GM19452 (cell line): ENCODE results near the gene TCP11L2.
"Not testable (repeated sequence)": the region's sequence is repeated elsewhere in the genome, so short reads cannot be mapped to it uniquely, and the experiment has no call there.

Experiments used
- ATAC-seq: cut with Tn5 transposase; IDR thresholded peaks from one replicate; pipeline ENCODE4 v1.9.1; 2021; ENCODE audit not compliant: unreplicated experiment

Gene TCP11L2

DNA sequence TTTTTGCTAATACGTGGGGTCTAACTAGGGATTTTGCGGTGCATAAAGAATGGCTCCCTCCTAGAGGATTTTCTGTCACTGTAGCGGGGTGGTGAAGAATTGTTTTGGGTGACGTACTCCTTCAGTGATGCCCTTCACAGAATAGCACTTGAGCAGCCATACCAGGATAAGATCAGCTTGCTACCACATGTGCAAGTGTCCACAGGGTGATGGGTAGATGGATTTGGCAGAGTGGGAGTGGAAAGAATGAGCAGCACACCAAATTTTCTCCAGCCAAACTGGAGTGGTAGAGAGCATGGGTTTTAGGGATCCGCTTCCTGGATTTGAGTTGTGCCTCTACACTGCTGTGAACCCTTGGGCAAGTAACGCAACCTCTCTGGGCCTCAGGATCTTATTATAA, 2.3 kb downstream of the TCP11L2 start:
- no peak for ATAC-seq

DNA sequence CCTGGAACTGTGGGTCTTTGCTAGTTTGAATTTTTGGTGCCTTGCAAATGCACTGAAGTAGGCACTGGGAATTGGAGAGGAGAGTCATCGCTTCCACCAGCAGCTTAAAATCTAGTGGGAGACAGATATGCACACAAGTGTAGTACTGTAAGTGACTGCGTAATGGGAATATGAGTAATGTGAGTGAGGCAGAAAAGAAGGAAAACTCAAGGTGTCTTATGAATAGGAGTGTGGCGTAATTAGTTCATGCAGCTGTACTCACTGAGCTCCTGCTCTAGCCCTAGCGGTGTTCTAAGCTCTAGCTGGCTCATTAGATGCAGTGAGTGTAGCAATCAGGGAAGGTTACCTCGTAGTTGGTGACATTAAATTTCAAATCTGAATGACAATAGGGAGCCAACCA, 2.8 kb downstream of the TCP11L2 start:
- ATAC-seq = no peak

DNA sequence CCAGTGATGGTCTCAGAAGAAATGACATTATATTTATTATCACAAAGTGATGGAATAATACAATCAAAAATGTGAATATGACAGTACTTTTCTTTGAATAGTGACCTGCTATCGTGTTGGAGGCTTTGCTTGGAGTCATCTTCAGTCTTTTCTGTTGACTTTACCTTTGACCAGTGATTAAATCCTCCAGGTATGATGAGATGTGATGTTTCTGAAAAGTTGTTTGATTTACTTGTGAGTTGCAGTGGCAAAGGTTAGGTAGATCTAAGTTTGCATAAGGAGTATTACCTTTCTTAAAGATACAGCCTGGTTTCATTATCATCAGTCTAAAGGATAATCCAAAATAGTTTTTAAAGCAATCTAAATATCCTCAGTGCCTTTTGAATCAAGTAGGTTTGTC, 4.6 kb downstream of the TCP11L2 start:
- no peak for ATAC-seq

DNA sequence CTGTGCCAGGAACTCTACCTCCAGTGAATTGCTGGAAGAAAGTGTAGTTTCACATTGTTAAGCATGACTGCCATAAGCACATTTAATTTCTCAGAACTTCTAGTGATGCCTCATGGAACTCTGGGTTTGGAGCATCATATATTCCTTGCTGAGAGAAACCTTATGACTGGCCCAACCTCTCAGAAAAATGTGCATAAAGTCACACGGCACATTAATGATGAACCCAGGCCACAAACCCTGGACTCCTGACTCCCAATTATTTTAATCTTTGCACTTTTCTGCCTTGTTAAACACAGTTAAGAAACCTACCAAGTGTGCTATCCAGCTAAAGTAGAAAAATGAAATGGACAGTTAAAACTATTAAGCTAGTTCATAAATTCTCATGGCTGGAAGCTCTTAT, 5.6 kb downstream of the TCP11L2 start:
- no peak for ATAC-seq

DNA sequence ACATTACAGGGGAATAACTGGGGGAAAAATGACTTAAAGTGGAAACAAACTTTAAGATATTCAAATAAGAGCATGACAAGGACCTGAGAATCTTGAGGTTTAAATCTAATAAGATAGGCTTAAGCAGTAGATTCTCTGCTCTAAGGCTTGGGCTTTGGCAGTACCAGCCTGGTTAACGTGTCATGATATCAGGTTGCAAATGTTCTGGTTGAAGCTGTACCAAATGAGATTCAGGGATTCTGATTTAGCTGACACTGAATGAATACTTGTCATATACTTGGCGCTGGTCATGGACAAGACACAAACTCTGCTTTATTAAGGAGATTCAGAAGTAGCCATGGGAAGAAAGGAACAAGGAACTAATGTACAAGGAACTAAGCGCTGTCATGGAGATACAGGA, 6.1 kb downstream of the TCP11L2 start:
- ATAC-seq = no peak

DNA sequence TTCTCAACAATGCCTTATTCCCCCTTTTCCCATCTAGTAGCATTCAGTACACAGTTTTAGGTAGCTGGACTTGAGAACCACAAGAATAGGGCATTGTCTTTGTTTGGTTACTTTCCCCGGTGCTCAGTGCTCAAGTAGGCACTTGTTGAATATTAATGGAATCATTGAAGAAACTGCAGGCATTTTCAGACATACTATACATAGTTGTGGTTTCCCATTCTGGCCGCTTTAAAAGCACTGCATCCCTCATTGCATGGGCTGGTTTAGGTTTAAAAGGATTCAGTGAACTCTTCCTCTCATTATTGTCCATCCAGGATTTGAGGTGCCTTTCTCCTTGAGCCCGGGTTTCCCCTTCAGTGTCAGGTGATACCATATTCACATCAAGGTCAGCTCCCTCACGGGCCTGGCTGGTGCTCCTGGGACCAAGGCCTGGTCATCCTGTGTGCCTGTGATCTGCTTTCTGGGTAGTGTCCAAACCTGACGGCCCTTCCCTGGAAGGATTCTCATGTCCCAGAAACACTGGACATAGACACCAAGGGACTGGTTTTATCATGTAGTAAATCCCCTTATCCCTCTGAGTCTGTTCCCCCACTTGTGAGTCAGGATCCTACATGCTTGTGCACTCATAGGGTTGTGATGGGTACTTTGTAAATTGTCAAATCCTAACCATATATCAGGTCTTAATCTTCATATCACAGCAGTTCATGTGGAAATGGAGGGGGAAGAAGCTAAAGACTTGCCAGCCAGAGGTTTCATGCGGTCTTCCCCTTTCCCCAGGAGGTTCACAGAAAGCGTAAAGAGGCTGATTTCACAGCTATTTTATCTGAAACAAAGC, 7.4 kb downstream of the TCP11L2 start:
- ATAC-seq = no peak

DNA sequence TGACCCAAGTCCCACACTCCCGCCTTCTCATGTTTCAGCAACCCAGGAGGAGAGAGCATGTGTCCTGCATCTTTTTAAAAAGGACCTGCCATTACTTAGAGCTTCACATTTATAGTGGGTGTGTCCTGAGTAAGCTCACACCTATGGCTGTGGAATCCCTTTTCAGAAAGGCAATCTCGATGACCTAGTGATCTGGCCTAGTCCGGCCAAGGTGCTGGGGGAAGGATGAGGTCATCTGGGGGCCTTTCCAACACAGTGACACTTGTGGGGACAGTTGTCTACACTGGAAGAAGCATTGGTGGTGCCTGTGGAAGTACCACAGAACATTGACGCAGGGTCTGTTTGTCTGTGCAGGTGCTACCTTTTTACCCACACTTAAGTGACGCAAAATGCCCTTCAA, 8.2 kb downstream of the TCP11L2 start:
- no peak for ATAC-seq

DNA sequence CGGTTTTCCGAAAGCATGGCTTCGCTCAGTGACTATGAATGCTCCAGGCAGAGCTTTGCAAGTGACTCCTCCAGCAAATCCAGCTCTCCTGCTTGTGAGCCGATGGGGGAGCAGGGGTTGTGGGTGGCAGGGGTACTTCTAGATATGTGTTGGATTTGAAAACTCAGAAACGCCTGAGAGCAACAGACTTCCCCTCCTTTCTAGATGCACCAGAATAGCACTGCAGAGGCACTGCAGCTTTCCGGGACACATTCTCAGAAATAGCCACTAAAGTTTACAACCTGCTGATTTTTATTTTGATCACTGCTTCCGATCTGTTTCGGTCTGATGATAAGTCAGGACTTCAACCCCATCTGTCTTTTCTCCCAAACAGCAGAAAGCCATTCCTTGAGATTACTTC, 8.6 kb downstream of the TCP11L2 start:
- no peak for ATAC-seq

DNA sequence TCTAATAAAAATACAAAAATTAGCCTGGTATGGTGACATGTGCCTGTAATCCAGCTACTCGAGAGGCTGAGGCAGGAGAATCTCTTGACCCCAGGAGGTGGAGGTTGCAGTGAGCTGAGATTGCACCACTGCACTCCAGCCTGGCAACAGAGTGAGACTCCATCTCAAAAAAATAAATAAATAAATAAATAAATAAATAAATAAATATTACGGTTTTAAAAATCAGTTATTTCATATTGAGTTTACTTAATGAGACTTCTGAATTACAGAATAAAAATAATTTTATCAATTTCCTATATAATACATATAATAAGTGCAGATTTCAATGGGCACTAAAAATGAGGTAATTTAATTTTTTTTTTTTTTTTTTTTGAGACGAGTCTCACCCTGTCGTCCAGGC, 10.9 kb downstream of the TCP11L2 start:
- not testable (repeated sequence) for ATAC-seq

DNA sequence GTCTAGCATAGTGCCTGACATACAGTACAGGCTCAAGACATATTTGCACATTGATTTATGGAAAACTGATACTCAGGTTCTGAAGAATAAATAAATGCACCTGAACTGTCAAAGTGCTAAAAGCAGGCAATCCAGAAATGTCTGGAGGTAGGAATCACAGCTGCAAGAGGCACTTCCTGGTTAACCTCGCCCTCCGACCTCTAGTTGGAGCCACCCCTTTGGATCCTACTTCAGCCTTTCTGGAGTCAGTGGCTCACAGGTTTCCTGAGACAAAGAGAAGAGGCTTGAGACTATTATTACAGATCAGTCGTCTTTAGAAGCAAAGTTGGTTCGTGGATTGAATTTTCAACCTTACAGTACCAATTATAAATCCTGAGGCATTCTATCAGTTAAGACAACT, 13.0 kb downstream of the TCP11L2 start:
- ATAC-seq = no peak

DNA sequence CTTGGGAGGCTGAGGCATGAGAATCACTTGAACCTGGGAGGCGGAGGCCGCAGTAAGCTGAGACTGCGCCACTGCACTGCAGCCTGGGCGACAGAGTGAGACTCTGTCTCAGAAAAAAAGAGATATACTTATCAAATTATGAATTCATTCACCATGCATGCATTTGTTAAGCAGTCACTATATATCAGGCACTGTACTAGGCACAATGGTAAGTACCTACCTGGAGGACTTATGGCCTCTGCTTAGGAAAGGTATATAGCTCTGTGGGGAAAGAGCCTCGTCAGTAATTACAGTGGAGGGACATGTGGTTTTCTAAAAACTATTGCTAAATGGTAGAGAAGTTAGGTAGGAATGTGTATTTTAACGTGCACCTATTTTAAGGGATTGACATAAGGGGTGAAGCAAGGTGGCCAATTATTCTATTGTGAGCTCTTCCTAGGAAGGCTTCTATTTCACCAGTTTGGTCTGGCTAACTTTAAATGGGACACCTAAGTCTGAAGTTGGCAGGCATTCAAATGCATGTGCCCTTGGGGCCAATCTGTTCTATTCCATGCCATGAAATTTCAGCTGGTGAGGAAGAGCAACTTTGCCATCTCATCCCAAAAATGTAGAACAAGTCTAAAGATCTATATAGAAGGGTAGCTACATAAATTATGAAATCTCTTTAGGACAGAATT, 15.0 kb downstream of the TCP11L2 start:
- no peak for ATAC-seq

DNA sequence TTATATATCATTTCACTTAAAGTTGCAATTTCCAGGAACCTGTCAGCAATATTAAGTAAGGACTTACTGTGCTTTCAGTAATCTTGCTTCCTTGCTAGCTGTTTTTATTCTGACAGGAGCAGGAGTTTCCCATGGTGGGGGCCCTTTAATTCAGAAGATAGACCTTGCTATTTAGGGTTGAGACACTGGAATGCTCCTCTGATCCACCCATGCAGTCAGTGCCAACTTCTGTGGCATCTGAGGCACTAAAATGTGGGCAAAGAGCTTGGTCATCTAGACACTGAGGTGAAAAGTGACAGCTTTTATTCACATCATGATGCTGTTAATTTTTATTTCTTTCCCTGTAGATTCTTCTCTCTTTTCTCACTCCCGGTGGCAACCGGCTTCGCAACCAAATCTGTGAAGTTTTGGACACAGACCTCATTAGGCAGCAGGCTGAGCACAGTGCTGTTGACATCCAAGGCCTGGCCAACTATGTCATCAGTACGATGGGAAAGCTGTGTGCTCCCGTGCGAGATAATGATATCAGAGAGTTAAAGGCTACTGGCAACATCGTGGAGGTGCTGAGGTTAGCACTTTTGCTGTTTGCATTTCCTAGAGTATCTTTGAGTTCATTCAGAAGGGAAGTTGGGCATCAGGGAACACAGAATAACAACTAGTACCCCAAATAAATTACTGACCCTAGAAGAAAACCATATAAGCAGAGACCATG, 18.8 kb downstream of the TCP11L2 start:
- no peak for ATAC-seq

DNA sequence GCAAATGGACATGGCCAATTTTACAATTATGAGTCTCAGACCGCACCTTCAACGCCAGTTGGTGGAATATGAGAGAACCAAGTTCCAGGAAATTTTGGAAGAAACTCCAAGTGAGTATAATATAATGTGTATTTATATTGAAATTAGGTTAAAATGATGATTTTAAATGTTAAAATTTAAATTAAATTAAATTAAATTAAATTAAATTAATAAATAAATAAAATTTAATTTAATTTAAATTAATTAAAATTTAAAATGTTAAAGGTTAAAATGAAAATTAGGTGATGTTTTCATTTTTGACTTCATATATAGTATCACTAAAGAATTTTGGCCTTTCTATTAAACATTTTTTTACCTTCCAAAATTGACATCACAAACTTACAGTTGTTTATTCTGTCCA, 21.0 kb downstream of the TCP11L2 start:
- ATAC-seq = no peak

DNA sequence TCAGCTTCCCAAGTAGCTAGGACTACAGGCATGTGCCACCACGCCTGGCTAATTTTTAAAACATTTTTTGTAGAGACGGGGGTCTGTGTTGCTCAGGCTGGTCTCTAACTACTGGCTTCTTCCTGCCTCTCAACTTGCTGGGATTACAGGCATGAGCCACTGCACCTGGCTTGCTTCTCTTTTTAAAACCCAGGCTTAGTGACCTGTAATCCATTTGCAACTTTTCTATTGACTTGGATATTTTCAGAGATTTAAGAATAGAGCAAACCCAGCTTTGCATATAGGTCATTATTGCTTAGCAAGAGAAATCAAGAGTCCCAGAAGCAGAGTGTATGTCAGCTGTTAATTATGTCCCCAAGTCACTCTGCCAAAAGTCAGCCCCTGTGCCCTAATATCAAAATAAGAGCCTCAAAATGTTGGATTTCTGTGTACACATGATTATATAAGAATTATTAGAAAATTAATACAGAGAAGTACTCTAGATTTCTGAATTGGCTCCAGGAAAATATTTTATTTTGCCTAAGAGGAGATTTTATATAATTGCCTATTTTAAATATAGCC, 24.9 kb downstream of the TCP11L2 start:
- ATAC-seq = no peak

DNA sequence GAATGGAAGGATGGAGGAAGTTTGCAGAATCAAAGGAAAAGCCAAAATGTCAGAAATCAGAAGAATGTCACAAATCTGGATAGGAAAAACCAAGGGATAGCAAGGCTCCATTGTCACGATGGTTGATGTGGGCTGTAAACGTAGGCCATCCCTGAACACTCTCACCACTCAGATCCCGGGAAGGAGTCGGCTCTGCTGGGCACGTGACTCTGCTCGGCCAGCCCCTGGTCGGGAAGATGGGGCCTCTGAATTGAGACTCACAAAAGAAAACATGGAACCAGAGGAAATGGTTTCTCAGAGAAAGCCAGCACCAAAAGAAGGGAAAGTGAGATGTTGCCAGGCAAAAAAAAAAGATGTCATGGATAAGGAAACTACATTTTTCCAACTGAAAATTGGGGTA, 26.2 kb downstream of the TCP11L2 start:
- no peak for ATAC-seq

DNA sequence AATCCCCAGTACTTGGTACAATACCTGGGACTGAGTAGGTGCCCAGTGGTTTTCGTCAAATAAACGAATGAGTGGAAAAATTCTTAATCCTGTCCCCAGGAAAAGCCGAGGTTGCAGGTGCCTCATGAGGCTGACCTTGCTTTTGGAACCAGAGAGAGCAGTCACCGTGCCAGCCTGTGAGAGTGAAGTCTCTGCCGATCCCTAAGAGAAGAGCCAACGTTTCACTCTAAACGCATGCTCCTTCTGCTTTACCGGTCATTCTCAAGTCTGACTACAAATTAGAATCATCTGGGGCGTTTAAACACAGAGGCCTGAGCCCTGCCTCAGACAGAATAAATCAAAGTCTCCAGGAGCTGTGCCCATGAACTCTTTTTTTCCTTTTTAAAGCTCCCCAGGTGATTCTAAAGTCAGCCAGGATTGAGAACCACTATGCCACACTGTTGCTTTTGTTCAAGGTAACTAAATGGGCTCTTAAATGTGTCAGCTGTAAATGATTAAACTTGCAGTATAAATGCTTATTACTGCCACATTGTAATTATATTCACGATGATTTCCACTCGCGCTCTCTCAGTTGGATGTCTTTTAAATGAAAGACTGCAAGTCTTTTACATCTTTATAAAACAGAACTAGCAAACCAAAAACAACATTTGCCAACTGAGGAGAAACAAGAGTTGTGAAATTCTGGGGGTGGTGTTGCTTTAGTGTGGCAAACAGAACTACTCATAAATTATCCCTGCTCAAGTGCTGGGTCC, 26.9 kb downstream of the TCP11L2 start:
- no peak for ATAC-seq

DNA sequence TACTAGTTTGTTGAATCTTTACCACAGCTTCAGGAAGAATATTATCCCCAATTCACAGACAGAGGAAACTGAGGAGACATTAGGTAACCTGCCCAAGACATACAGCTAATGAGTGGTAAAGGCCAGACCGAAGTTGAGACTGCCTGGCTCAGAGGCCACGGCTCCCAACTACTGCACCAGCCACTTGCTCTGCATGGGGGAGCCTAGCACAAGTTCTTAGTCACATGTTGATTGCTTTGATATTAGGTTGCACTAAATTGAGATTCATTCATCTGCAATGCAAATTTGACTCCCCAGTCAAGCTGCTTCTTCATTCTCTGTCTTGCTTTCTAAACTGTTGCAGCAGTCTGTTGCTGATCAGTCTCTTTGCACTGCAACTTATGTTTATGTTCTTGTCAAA, 29.1 kb downstream of the TCP11L2 start:
- no peak for ATAC-seq

DNA sequence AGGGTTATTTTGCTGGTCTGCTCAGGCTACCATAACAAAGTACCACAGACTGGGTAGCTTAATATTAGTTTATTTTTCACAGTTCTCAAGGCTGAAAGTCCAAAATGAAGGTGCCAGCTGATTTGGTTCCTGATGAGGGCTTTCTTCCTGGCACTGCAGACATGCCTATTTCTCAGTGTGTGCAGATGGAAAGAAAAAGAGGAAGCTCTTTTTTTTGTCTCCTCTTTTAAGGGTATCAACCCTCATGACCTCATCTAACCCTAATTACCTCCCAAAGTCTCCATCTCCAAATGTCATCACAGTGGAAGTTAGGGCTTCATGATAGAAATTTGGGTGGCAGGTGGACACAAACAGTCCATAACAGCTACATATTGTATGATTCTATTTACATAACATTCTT, 30.0 kb downstream of the TCP11L2 start:
- ATAC-seq = no peak

DNA sequence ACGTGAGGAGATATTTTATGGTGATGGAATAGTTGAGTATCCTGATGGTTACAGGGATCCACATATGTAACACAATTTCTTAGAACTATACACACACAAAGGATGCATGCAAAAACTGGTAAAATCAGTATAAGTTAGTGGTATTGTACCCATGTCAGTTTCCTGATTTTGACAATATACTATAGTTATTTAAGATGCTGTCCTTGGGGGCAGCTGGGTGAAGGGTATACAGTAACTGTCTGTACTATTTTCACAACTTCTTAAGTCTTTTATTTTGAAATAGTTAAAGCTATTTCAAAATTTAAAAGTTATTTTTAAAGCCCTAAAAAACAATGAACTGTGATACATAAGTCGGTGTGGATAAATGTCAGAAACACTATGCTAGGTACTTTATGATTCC, 30.5 kb downstream of the TCP11L2 start:
- no peak for ATAC-seq

DNA sequence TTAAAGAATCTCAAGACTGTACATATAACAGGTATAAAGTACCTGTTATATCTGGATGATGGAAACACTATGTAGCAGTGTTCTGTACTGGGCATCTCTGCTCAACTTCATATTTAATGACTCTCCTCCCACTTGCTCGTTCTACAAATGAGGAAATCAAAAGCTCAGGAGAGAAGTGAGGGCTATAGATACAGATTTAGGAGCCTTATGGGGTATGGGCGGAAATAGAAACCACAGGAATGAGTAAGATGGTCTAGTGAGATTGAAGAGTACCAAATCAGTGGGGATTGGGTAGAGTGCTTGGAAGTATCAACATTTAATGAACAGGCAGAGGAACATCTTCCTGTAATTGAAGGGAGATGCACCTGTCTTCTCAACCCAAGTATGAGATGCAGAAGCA, 31.2 kb downstream of the TCP11L2 start:
- no peak for ATAC-seq
